IPS DF 4.7 (cell line): ENCODE measurements around the gene RPL10.
"Not testable (repeated sequence)": the region's sequence is repeated elsewhere in the genome, so short reads cannot be mapped to it uniquely, and the experiment has no call there.

ENCODE experiments used
- DNase-seq: peaks from one replicate; pipeline ENCODE4 v3.0.0-alpha.2; 2013; ENCODE audit warnings: low spot score; ENCODE audit errors: extremely low read depth

Gene RPL10

GRCh38 chrX:154378059-154378798, 19.9 kb upstream of the RPL10 start:
- no peak for DNase-seq

GRCh38 chrX:154378799-154379568, 19.2 kb upstream of the RPL10 start, which contains the start of gene EMD:
EMD (plus strand) TSS chrX:154379295; CDS start chrX:154379485, 190 bp downstream.
- DNase-seq, result no peak

GRCh38 chrX:154379569-154379951, 18.6 kb upstream of the RPL10 start:
- no peak for DNase-seq

GRCh38 chrX:154380153-154380552, 18.0 kb upstream of the RPL10 start:
- DNase-seq, result no peak

GRCh38 chrX:154380787-154381186, 17.4 kb upstream of the RPL10 start:
- DNase-seq, result no peak

- DNase-seq, result no peak
Measured at GRCh38 chrX:154381271-154381670, 16.9 kb upstream of the RPL10 start.

GRCh38 chrX:154382483-154383069, 15.6 kb upstream of the RPL10 start:
- no peak for DNase-seq

GRCh38 chrX:154383359-154384283, 14.6 kb upstream of the RPL10 start:
- DNase-seq, result no peak

GRCh38 chrX:154384284-154384892, 13.8 kb upstream of the RPL10 start:
- no peak for DNase-seq

GRCh38 chrX:154388094-154388493, 10.1 kb upstream of the RPL10 start:
- DNase-seq, result not testable (repeated sequence)

GRCh38 chrX:154388649-154389048, 9.5 kb upstream of the RPL10 start:
- DNase-seq, result not testable (repeated sequence)

GRCh38 chrX:154389812-154390747, 8.1 kb upstream of the RPL10 start:
- DNase-seq, result not testable (repeated sequence)

GRCh38 chrX:154396363-154396762, 1.8 kb upstream of the RPL10 start:
- not testable (repeated sequence) for DNase-seq

GRCh38 chrX:154396973-154397887, 947 bp upstream of the RPL10 start:
- no peak for DNase-seq

GRCh38 chrX:154398668-154399526, 720 bp downstream of the RPL10 start:
- no peak for DNase-seq

- DNase-seq, result no peak
Measured at GRCh38 chrX:154399527-154400368, 1.6 kb downstream of the RPL10 start.

- DNase-seq, result not testable (repeated sequence)
Measured at GRCh38 chrX:154400369-154400817, 2.2 kb downstream of the RPL10 start.
